HCT116 (cell line): ENCODE data around the gene TOX2.

ENCODE experiments used
- CTCF ChIP-seq, 3 experiments: fragments of 200-600 bp in 1 of 3; sonication (generic) in 1 of 3; IDR thresholded peaks in 2 of 3; conservative IDR thresholded peaks in 1 of 3; 2 replicates each; pipeline ENCODE4 v1.5.1; 2012 to 2017; ENCODE audit warnings: low read depth in 2 of 3, low read length in 2 of 3, antibody characterized with exemption in 1 of 3, borderline replicate concordance in 1 of 3, control low read depth in 1 of 3, mild to moderate bottlenecking in 1 of 3, mixed read lengths in 1 of 3, mixed run types in 1 of 3, moderate library complexity in 1 of 3; ENCODE audit not compliant: insufficient read depth in 1 of 3
- EZH2 ChIP-seq: fragments of 200-600 bp; sonication (generic); IDR thresholded peaks from 2 replicates; pipeline ENCODE4 v1.6.1; 2017; ENCODE audit warnings: antibody characterized with exemption, mixed run types
- EZH2phosphoT487 ChIP-seq: fragments of 200-600 bp; IDR thresholded peaks from 2 replicates; pipeline ENCODE4 v1.6.1; 2018; ENCODE audit warnings: antibody characterized with exemption, borderline replicate concordance
- MAX ChIP-seq: IDR thresholded peaks from 2 replicates; pipeline ENCODE4 v1.6.1; 2012
- POLR2A ChIP-seq: IDR thresholded peaks from 2 replicates; pipeline ENCODE4 v1.7.0; 2011; ENCODE audit warnings: borderline replicate concordance; ENCODE audit not compliant: insufficient read depth, insufficient read length; ENCODE audit errors: extremely low read depth
- RAD21 ChIP-seq: IDR thresholded peaks from 2 replicates; pipeline ENCODE4 v1.6.1; 2012; ENCODE audit warnings: low read depth, mild to moderate bottlenecking
- SRF ChIP-seq: IDR thresholded peaks from 2 replicates; pipeline ENCODE4 v1.6.1; 2012; ENCODE audit warnings: low read depth

GRCh38 chr20:43913291-43914025 lies 1.2 kb upstream of the TOX2 start:
- TF ChIP-seq EZH2 (no peak), MAX (no peak), POLR2A (no peak), CTCF (IDR thresholded peaks at IDR 0.05 in 2 of 3, conservative IDR thresholded peaks at IDR 0.05 in 1 of 3; ENCODE audit: borderline replicate concordance in 1 of 3, insufficient read depth in 1 of 3, low read depth in 2 of 3, low read length in 2 of 3) (no peak), SRF (no peak), RAD21 (no peak), EZH2phosphoT487 (no peak)
